Measurements from ENCODE around the gene RAB4A. TPM values are rescaled to one million over a fixed set of nuclear protein-coding genes. Genes with fewer than 3 reads are reported as not detected.

RAB4A gene
- total and polyA plus RNA-seq, 2 of the 8 experiments (the other 6 are each of a cell fraction or from before 2014, with no cell fraction given): 13.3 to 68.8 TPM

GRCh38 chr1:229316166-229316565 is 45.3 kb downstream of the RAB4A start:
- Histone ChIP-seq H3K4me3 (ENCODE audit: extremely low read depth in 1 of 4, insufficient read depth in 2 of 4, low read depth in 3 of 4, low read length in 4 of 4) (no peak overlapping the region), H2AFZ (ENCODE audit: low read length) (no peak overlapping the region), H4K20me1 (replicated peaks in 1 of 2; ENCODE audit: control insufficient read depth in 1 of 2, insufficient read depth in 2 of 2, low read length in 2 of 2) (peaks cover 0 to 2% of the 10 kb centered on the region in 2 experiments), H3K79me1 (ENCODE audit: low read depth, low read length) (no peaks in the 10 kb centered on the region), H4K5ac (ENCODE audit: insufficient read length, low read depth, low read length) (no peak overlapping the region), H2AK5ac (ENCODE audit: low read depth, low read length) (no peak overlapping the region), H3K14ac (ENCODE audit: insufficient read length) (no peak overlapping the region), H3K23ac (ENCODE audit: insufficient read length) (no peak overlapping the region), H4K8ac (ENCODE audit: extremely low read depth, insufficient read depth, low read length) (no peak overlapping the region), H3K4ac (replicated peaks; ENCODE audit: insufficient read length, low read depth, low read length) (no peak overlapping the region), H3K18ac (ENCODE audit: extremely low read depth, low read length) (no peak overlapping the region), H3K27me3 (replicated peaks in 1 of 4; ENCODE audit: control insufficient read depth in 3 of 4, extremely low read depth in 1 of 4, insufficient read depth in 3 of 4, low read length in 3 of 4) (no peaks in the 10 kb centered on the region), H3K56ac (replicated peaks; ENCODE audit: insufficient read length, low read depth, low read length) (no peak overlapping the region), H3K23me2 (ENCODE audit: low read depth, low read length) (no peaks in the 10 kb centered on the region), H3K9me3 (ENCODE audit: insufficient read depth in 2 of 2, low read depth in 1 of 2, low read length in 1 of 2) (no peaks in the 10 kb centered on the region), H3K79me2 (ENCODE audit: control insufficient read depth in 1 of 2, insufficient read depth in 2 of 2, low read length in 2 of 2) (no peaks in the 10 kb centered on the region), H3K36me3 (ENCODE audit: control insufficient read depth in 2 of 4, insufficient read depth in 4 of 4, low read length in 3 of 4) (no peaks in the 10 kb centered on the region), H2BK5ac (ENCODE audit: low read depth, low read length) (no peak overlapping the region), H4K91ac (replicated peaks; ENCODE audit: insufficient read length, low read length) (no peak overlapping the region), H2BK12ac (ENCODE audit: low read depth, low read length) (no peak overlapping the region), H3K4me1 (replicated peaks in 1 of 4; ENCODE audit: control insufficient read depth in 3 of 4, insufficient read depth in 4 of 4, low read length in 3 of 4) (no peaks in the 10 kb centered on the region), H2BK120ac (replicated peaks; ENCODE audit: low read depth, low read length) (no peak overlapping the region), H2BK20ac (ENCODE audit: low read length) (no peak overlapping the region), H3K27ac (ENCODE audit: low read depth, low read length) (no peak overlapping the region), H3K9ac (replicated peaks in 1 of 4; ENCODE audit: extremely low read depth in 1 of 4, low read depth in 3 of 4, low read length in 3 of 4) (no peak overlapping the region), H2BK15ac (ENCODE audit: low read length) (no peak overlapping the region), H3K4me2 (ENCODE audit: insufficient read depth in 1 of 2, low read depth in 2 of 2, low read length in 2 of 2) (no peak overlapping the region)
- ChIA-PET CTCF (ENCODE audit: partially characterized antibody) (interaction anchor here (0.6 to 0.7 kb wide), 2 partner anchors 280 to 1218 kb away, joined by 3 read pairs; no protein-coding TSS in a partner anchor), POLR2A (ENCODE audit: partially characterized antibody) (no interaction called here)
- no peak for FAIRE-seq
- WGBS, 2 experiments (ENCODE audit: extremely low coverage in 1 of 2, insufficient coverage in 1 of 2, insufficient read length in 1 of 2, insufficient replicate concordance in 2 of 2, low coverage in 1 of 2, low lambda C conversion rate in 2 of 2, missing lambda C conversion rate in 1 of 2): 88% methylated on average over 2 of the region's 2 CpGs; no CpG with 5 or more reads in 1 of the 2 experiments
- DNase-seq (ENCODE audit: low read depth in 1 of 2, low spot score in 2 of 2): no peak
- TF ChIP-seq MAFK (IDR thresholded peaks at IDR 0.05; ENCODE audit: low read depth, low read length) (no peak), SIX5 (IDR thresholded peaks at IDR 0.05; ENCODE audit: low read depth, low read length) (no peak), POLR2A (IDR thresholded peaks at IDR 0.05; ENCODE audit: control extremely low read depth in 1 of 2, low read depth in 2 of 2, low read length in 2 of 2) (no peak), ATF3 (IDR thresholded peaks at IDR 0.05; ENCODE audit: insufficient read depth, low read depth, low read length) (no peak), CTBP2 (IDR thresholded peaks at IDR 0.05; ENCODE audit: borderline replicate concordance, insufficient read depth, insufficient read length, low read length) (no peak), RXRA (IDR thresholded peaks at IDR 0.05; ENCODE audit: insufficient read depth, low read depth, low read length) (no peak), MAX (IDR thresholded peaks at IDR 0.05) (no peak), YY1 (IDR thresholded peaks at IDR 0.05; ENCODE audit: low read depth, low read length) (no peak), HDAC6 (IDR thresholded peaks at IDR 0.05; ENCODE audit: low read depth, low read length) (no peak), RFX5 (IDR thresholded peaks at IDR 0.05; ENCODE audit: borderline replicate concordance, low read depth, low read length) (no peak), JUN (IDR thresholded peaks at IDR 0.05; ENCODE audit: low read depth, low read length) (no peak), NRF1 (IDR thresholded peaks at IDR 0.05; ENCODE audit: low read depth, low read length) (no peak), SAP30 (IDR thresholded peaks at IDR 0.05; ENCODE audit: insufficient read depth, insufficient replicate concordance, low read length) (no peak), SP1 (IDR thresholded peaks at IDR 0.05; ENCODE audit: low read depth, low read length) (no peak), NANOG (IDR thresholded peaks at IDR 0.05; ENCODE audit: insufficient read depth, low read depth, low read length, poor library complexity, severe bottlenecking) (no peak)
